WI38 (cell line): ENCODE data around the gene CYP11A1.

Experiments
- H3K4me3 ChIP-seq: 2 replicates; pipeline ENCODE4 v1.5.1; 2011; ENCODE audit warnings: low read depth, mild to moderate bottlenecking, control low read depth, low read length
- CTCF ChIP-seq: IDR thresholded peaks from 2 replicates; pipeline ENCODE4 v1.5.1; 2012; ENCODE audit warnings: low read depth, mild to moderate bottlenecking, control low read depth, low read length

Gene CYP11A1

GRCh38 chr15:74378848-74379247 lies 11.4 kb upstream of the CYP11A1 start:
- H3K4me3 ChIP-seq = no peak overlapping the region
- TF ChIP-seq CTCF = no peak

- TF ChIP-seq CTCF = no peak
- no peak overlapping the region for H3K4me3 ChIP-seq
Observed at GRCh38 chr15:74377831-74378766, 10.7 kb upstream of the CYP11A1 start.

GRCh38 chr15:74376825-74377581 lies 9.6 kb upstream of the CYP11A1 start:
- no peak for TF ChIP-seq CTCF
- no peak overlapping the region for H3K4me3 ChIP-seq

DNA sequence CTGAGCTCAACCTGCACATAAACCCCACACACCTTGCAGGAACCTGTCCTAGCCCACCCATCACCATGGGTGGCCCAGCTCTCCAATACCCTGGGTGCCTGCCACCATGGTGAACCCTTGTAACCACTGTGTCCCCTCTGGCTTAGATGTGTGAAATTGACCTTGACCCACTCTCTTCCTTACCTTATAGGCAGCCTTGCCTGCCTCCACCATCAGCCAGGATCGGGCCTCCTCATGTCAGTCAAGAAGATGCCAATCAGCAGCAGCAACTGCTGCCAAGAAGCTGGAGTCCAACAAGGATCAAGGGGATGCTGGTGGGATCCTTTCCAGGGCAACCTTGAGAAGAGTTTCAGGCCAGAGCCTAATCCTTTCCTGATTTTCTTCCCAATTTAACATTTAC lies 8.8 kb upstream of the CYP11A1 start:
- no peak for TF ChIP-seq CTCF
- no peak overlapping the region for H3K4me3 ChIP-seq

- peak; percentile 92 for TF ChIP-seq CTCF
- no peak overlapping the region for H3K4me3 ChIP-seq
Observed at GRCh38 chr15:74375303-74375693, 7.9 kb upstream of the CYP11A1 start.

GRCh38 chr15:74374648-74375302 lies 7.3 kb upstream of the CYP11A1 start:
- no peak for TF ChIP-seq CTCF
- H3K4me3 ChIP-seq = peak overlapping the region; percentile 74
